Neural crest cell (in vitro differentiated cells): ENCODE results near the gene PCED1A. TPM values are rescaled to one million over a fixed set of nuclear protein-coding genes. Genes with fewer than 3 reads are reported as not detected.
A peak's percentile ranks its signal among the peaks of the same experiment; 100 is the strongest.

Experiments used
- DNase-seq: peaks from one replicate; pipeline ENCODE4 v3.0.0; 2021; ENCODE audit warnings: low read depth, mixed read lengths, low spot score
- H3K27ac Mint-ChIP-seq: one replicate; pipeline ENCODE4 v1.8.0; 2021; ENCODE audit warnings: mild to moderate bottlenecking, mixed read lengths; ENCODE audit not compliant: unreplicated experiment
- H3K27me3 Mint-ChIP-seq: 2 replicates; pipeline ENCODE4 v1.8.0; 2021; ENCODE audit warnings: low read depth, mild to moderate bottlenecking, mixed read lengths
- H3K36me3 Mint-ChIP-seq: 2 replicates; pipeline ENCODE4 v1.8.0; 2021; ENCODE audit warnings: low read depth, mild to moderate bottlenecking, mixed read lengths
- H3K4me1 Mint-ChIP-seq: 2 replicates; pipeline ENCODE4 v1.8.0; 2021; ENCODE audit warnings: mixed read lengths
- H3K4me3 Mint-ChIP-seq: one replicate; pipeline ENCODE4 v1.8.0; 2021; ENCODE audit warnings: mild to moderate bottlenecking, mixed read lengths
- H3K9me3 Mint-ChIP-seq: 2 replicates; pipeline ENCODE4 v1.8.0; 2021; ENCODE audit warnings: mixed read lengths
- CTCF ChIP-seq: fragments of 200-600 bp; sonication (generic); conservative IDR thresholded peaks from 2 replicates; pipeline ENCODE4 v1.5.0; 2021; ENCODE audit warnings: antibody characterized with exemption, mild to moderate bottlenecking
- total RNA-seq: library from RNA; stranded (reverse); gene quantifications from 2 replicates; pipeline ENCODE4 v1.2.1, GENCODE V29; 2021

The PCED1A gene
- total RNA-seq, 1 donor from 2014 or later: 68.7 TPM

- Mint-ChIP-seq H3K27ac (no peak overlapping the region), H3K9me3 (peaks cover 5% of the 10 kb centered on the region)
Measured at GRCh38 chr20:2805689-2806350, 34.6 kb downstream of the PCED1A start.

GRCh38 chr20:2804852-2805688 is 35.4 kb downstream of the PCED1A start:
- peaks cover 16% of the 10 kb centered on the region for H3K27me3 Mint-ChIP-seq
- no peak overlapping the region for H3K27ac Mint-ChIP-seq
- H3K4me3 Mint-ChIP-seq: no peak overlapping the region
- peaks cover 3% of the 10 kb centered on the region for H3K36me3 Mint-ChIP-seq
- H3K9me3 Mint-ChIP-seq: peaks cover 5% of the 10 kb centered on the region
- no peak for TF ChIP-seq CTCF
- DNase-seq: no peak
- peaks cover 27% of the 10 kb centered on the region for H3K4me1 Mint-ChIP-seq

More at GRCh38 chr20:2805689-2806350, 34.6 kb downstream of the PCED1A start:
- peak overlapping the region; percentile 18 for H3K4me3 Mint-ChIP-seq
- H3K36me3 Mint-ChIP-seq: peaks cover 3% of the 10 kb centered on the region
- peaks cover 23% of the 10 kb centered on the region for H3K4me1 Mint-ChIP-seq
- TF ChIP-seq CTCF: no peak
- peaks cover 16% of the 10 kb centered on the region for H3K27me3 Mint-ChIP-seq
- DNase-seq: no peak

- Mint-ChIP-seq H3K4me1 (peaks cover 35% of the 10 kb centered on the region), H3K27ac (peak overlapping the region; percentile 16), H3K4me3 (no peak overlapping the region), H3K36me3 (peaks cover 3% of the 10 kb centered on the region), H3K9me3 (peaks cover 5% of the 10 kb centered on the region), H3K27me3 (peaks cover 16% of the 10 kb centered on the region)
- TF ChIP-seq CTCF: no peak
- no peak for DNase-seq
Measured at GRCh38 chr20:2804041-2804828, 36.2 kb downstream of the PCED1A start.

- H3K4me1 Mint-ChIP-seq: peaks cover 35% of the 10 kb centered on the region
- H3K36me3 Mint-ChIP-seq: peaks cover 5% of the 10 kb centered on the region
- no peak for DNase-seq
- H3K27ac Mint-ChIP-seq: peak overlapping the region; percentile 84
- peaks cover 11% of the 10 kb centered on the region for H3K27me3 Mint-ChIP-seq
- no peak for TF ChIP-seq CTCF
- H3K9me3 Mint-ChIP-seq: no peaks in the 10 kb centered on the region
- peak overlapping the region; percentile 96 for H3K4me3 Mint-ChIP-seq
Measured at GRCh38 chr20:2801286-2801728, 39.1 kb downstream of the PCED1A start.
